Spinal cord (tissue), 4 donors: Measurements from ENCODE around the gene TAMALIN. TPM values are rescaled to one million over a fixed set of nuclear protein-coding genes. Genes with fewer than 3 reads are reported as not detected.

ENCODE experiments used
- polyA plus RNA-seq, 2 donors: library from polyadenylated mRNA; unstranded; fragments of 120-200 nt; gene quantifications; one replicate each; pipeline ENCODE4 v1.2.1, GENCODE V29; 2013; ENCODE audit not compliant: insufficient read length in 2 of 2
- small RNA-seq: library from RNA; depleted of rRNA; stranded (forward); fragments of <200 nt; gene quantifications from one replicate; pipeline ENCODE3, GENCODE V24; 2014; ENCODE audit warnings: low replicate concordance
- total RNA-seq, 2 donors: library from RNA; depleted of rRNA in 1 of 2; stranded (reverse); fragments of 120-200 nt in 1 of 2; fragments of >200 nt in 1 of 2; gene quantifications; one replicate each; pipeline versions ENCODE4 v1.2.3 to v1.2.4, GENCODE V29; 2013 to 2014

Gene TAMALIN
- total and polyA plus RNA-seq, 4 donors = 6.6 to 27.1 (median 17.1) TPM

Small RNA genes lying within 50 kb of the gene (small RNA-seq; reads per million reads assigned to genes)
- not detected for gene RNU6-574P

Other genes starting within 250 kb of the TAMALIN start
- gene FIGNL2, start 158.2 kb upstream of the TAMALIN start, total RNA-seq = 1 to 10 TPM in 1 of 2 donors, under 1 TPM in 1; 0.40 to 1.3 TPM
- gene FIGNL2, start 158.2 kb upstream of the TAMALIN start, polyA plus RNA-seq = 1 to 10 TPM; 2.2 to 2.4 TPM
- under 1 TPM in 1 of 2 donors, not detected in 1; 0.17 TPM for gene ANKRD33, start 118.8 kb upstream of the TAMALIN start, total RNA-seq
- under 1 TPM; 0.14 to 0.21 TPM for gene ANKRD33, start 118.8 kb upstream of the TAMALIN start, polyA plus RNA-seq
- 10 to 100 TPM in 1 of 2 donors, 1 to 10 TPM in 1; 8.4 to 55.7 TPM for gene ACVRL1, start 99.4 kb upstream of the TAMALIN start, total RNA-seq
- gene ACVRL1, start 99.4 kb upstream of the TAMALIN start, polyA plus RNA-seq = 10 to 100 TPM; 14.5 to 19.4 TPM
- 10 to 100 TPM; 16.1 to 26.0 TPM for gene ACVR1B, start 55.2 kb upstream of the TAMALIN start, total RNA-seq
- gene ACVR1B, start 55.2 kb upstream of the TAMALIN start, polyA plus RNA-seq = 10 to 100 TPM; 49.7 to 50.5 TPM
- 10 to 100 TPM; 24.5 to 55.6 TPM for gene NR4A1, start 44.5 kb downstream of the TAMALIN start, total RNA-seq
- gene NR4A1, start 44.5 kb downstream of the TAMALIN start, polyA plus RNA-seq = 10 to 100 TPM; 21.2 to 96.6 TPM
- gene ATG101, start 63.0 kb downstream of the TAMALIN start, total RNA-seq = 10 to 100 TPM; 19.7 to 35.8 TPM
- gene ATG101, start 63.0 kb downstream of the TAMALIN start, polyA plus RNA-seq = 10 to 100 TPM; 31.6 to 37.8 TPM
- gene SMIM41, start 72.8 kb downstream of the TAMALIN start, total RNA-seq = under 1 TPM; 0.33 to 0.59 TPM
- under 1 TPM; 0.23 to 0.79 TPM for gene SMIM41, start 72.8 kb downstream of the TAMALIN start, polyA plus RNA-seq
- not detected for gene KRT80, start 185.1 kb downstream of the TAMALIN start, total RNA-seq
- gene KRT80, start 185.1 kb downstream of the TAMALIN start, polyA plus RNA-seq = under 1 TPM in 1 of 2 donors, not detected in 1; 0.12 TPM
- under 1 TPM in 1 of 2 donors, not detected in 1; 0.33 TPM for gene KRT7, start 226.3 kb downstream of the TAMALIN start, total RNA-seq
- gene KRT7, start 226.3 kb downstream of the TAMALIN start, polyA plus RNA-seq = 1 to 10 TPM in 1 of 2 donors, under 1 TPM in 1; 0.63 to 1.2 TPM